Fibroblast of mammary gland (primary cell): Measurements from ENCODE around the gene KIF16B.

ENCODE experiments used
- DNase-seq: peaks from one replicate; pipeline ENCODE4 v3.0.0-alpha.2; 2010; ENCODE audit warnings: low read depth
- H3K4me3 ChIP-seq: 2 replicates; pipeline ENCODE4 v1.5.1; 2011; ENCODE audit warnings: low read depth, mild to moderate bottlenecking, low read length, moderate library complexity; ENCODE audit not compliant: control insufficient read depth
- CTCF ChIP-seq: conservative IDR thresholded peaks from 2 replicates; pipeline ENCODE4 v1.5.1; 2011; ENCODE audit warnings: low read depth, low read length, inconsistent platforms; ENCODE audit not compliant: control insufficient read depth, insufficient read depth

KIF16B gene

GRCh38 chr20:16364320-16364687, 208.9 kb downstream of the KIF16B start:
- DNase-seq, result no peak
- H3K4me3 ChIP-seq, result no peak overlapping the region
- TF ChIP-seq CTCF, result no peak

GRCh38 chr20:16363506-16364319, 209.5 kb downstream of the KIF16B start:
- no peak overlapping the region for H3K4me3 ChIP-seq
- DNase-seq, result no peak
- no peak for TF ChIP-seq CTCF

- no peak for DNase-seq
- no peak overlapping the region for H3K4me3 ChIP-seq
- no peak for TF ChIP-seq CTCF
These were observed 210.6 kb downstream of the KIF16B start for GRCh38 chr20:16362642-16363041.

GRCh38 chr20:16360668-16361067, 212.6 kb downstream of the KIF16B start:
- TF ChIP-seq CTCF, result no peak
- H3K4me3 ChIP-seq, result no peak overlapping the region
- no peak for DNase-seq

GRCh38 chr20:16353417-16353781, 219.8 kb downstream of the KIF16B start:
- TF ChIP-seq CTCF, result no peak
- H3K4me3 ChIP-seq, result no peak overlapping the region
- no peak for DNase-seq

- no peak for TF ChIP-seq CTCF
- no peak overlapping the region for H3K4me3 ChIP-seq
- no peak for DNase-seq
These were observed 220.4 kb downstream of the KIF16B start for GRCh38 chr20:16352751-16353416.
